ENCODE measurements around the gene PPARG. TPM values are rescaled to one million over a fixed set of nuclear protein-coding genes. Genes with fewer than 3 reads are reported as not detected.
"Not testable (repeated sequence)": the region's sequence is repeated elsewhere in the genome, so short reads cannot be mapped to it uniquely, and the experiment has no call there.

Gene PPARG
- total and polyA plus RNA-seq, 4 donors: 5.2 to 15.7 (median 7.0) TPM

DNA sequence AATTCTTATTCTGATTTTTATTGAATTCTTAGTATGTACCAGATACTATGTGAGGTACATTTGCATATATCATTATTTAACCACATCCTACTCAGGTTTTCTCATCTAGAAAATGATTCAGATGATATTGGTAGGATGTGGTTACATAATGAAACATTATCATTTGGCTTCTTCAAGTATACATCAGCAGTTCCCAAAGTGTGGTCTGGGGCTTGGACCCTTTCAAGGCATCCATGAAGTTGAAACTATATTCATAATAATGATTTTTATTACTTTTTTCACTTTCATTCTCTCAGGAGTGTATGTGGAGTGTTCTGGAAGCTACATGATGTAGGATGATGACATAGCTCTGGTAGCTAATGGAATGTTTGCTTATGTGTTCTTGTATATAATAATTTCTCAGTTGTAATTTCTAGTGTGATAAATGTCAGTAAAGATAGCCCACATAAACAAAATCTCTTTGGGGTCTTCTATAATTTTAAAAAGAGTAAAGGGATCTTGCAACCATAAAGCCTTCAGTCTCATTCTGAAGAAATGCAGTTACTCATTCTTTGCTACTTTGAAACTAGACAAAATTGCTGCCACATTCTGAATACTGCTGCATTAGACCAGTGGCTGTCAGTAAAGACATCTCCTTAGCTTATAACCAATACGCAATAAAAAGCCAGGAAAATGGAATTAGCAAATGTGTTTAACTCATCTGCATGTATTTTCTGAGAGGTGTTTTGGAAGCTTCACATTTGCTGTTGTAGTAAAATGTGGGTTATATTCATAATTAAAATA lies 95.8 kb downstream of the PPARG start (continued):
- TF ChIP-seq, protein P1, sequence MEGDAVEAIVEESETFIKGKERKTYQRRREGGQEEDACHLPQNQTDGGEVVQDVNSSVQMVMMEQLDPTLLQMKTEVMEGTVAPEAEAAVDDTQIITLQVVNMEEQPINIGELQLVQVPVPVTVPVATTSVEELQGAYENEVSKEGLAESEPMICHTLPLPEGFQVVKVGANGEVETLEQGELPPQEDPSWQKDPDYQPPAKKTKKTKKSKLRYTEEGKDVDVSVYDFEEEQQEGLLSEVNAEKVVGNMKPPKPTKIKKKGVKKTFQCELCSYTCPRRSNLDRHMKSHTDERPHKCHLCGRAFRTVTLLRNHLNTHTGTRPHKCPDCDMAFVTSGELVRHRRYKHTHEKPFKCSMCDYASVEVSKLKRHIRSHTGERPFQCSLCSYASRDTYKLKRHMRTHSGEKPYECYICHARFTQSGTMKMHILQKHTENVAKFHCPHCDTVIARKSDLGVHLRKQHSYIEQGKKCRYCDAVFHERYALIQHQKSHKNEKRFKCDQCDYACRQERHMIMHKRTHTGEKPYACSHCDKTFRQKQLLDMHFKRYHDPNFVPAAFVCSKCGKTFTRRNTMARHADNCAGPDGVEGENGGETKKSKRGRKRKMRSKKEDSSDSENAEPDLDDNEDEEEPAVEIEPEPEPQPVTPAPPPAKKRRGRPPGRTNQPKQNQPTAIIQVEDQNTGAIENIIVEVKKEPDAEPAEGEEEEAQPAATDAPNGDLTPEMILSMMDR (IDR thresholded peaks at IDR 0.05; ENCODE audit: low read depth, low read length, missing input control): no peak
- TF ChIP-seq RAD21 (IDR thresholded peaks at IDR 0.05) (no peak), HNF4G (IDR thresholded peaks at IDR 0.05) (no peak), FOXA1 (IDR thresholded peaks at IDR 0.05) (no peak)

GRCh38 chr3:12386514-12387291 lies 97.8 kb downstream of the PPARG start:
- not testable (repeated sequence) for H3K9me3 ChIP-seq (ENCODE audit: control insufficient read depth in 4 of 4, low read length in 3 of 4); H3K36me3 ChIP-seq (ENCODE audit: control insufficient read depth in 4 of 4, insufficient read depth in 3 of 4, low read depth in 1 of 4, low read length in 3 of 4); H3K9ac ChIP-seq (ENCODE audit: low read depth in 1 of 2, low read length in 2 of 2); DNase-seq (ENCODE audit: low spot score); H3K27me3 ChIP-seq (ENCODE audit: control insufficient read depth in 4 of 4, insufficient read depth in 4 of 4, low read length in 3 of 4); H3K4me1 ChIP-seq (ENCODE audit: control insufficient read depth in 4 of 4, insufficient read depth in 4 of 4, low read length in 3 of 4); H3K27ac ChIP-seq (ENCODE audit: low read depth in 1 of 2, low read length in 2 of 2); H3K4me3 ChIP-seq (ENCODE audit: low read depth in 1 of 3, low read length in 3 of 3)
- WGBS: 89% methylated on average over 4 of the region's 4 CpGs

GRCh38 chr3:12388185-12388584 lies 99.3 kb downstream of the PPARG start:
- Histone ChIP-seq H3K27ac (ENCODE audit: low read depth in 1 of 2, low read length in 2 of 2) (no peak overlapping the region), H3K9me3 (ENCODE audit: control insufficient read depth in 4 of 4, low read length in 3 of 4) (no peaks in the 10 kb centered on the region), H3K4me3 (ENCODE audit: low read depth in 1 of 3, low read length in 3 of 3) (no peak overlapping the region), H3K36me3 (ENCODE audit: control insufficient read depth in 4 of 4, insufficient read depth in 3 of 4, low read depth in 1 of 4, low read length in 3 of 4) (no peaks in the 10 kb centered on the region), H3K27me3 (ENCODE audit: control insufficient read depth in 4 of 4, insufficient read depth in 4 of 4, low read length in 3 of 4) (no peaks in the 10 kb centered on the region), H3K9ac (ENCODE audit: low read depth in 1 of 2, low read length in 2 of 2) (no peak overlapping the region), H3K4me1 (ENCODE audit: control insufficient read depth in 4 of 4, insufficient read depth in 4 of 4, low read length in 3 of 4) (peaks cover 0 to 6% (median under 1%) of the 10 kb centered on the region in 4 donors)
- DNase-seq (ENCODE audit: low spot score): no peak
- TF ChIP-seq EGR1 (IDR thresholded peaks at IDR 0.05; ENCODE audit: low read depth in 2 of 2) (no peak), RXRA (IDR thresholded peaks at IDR 0.05) (no peak), ATF3 (IDR thresholded peaks at IDR 0.05) (no peak), SP1 (IDR thresholded peaks at IDR 0.05) (no peak), GABPA (IDR thresholded peaks at IDR 0.05 in 1 of 2, conservative IDR thresholded peaks at IDR 0.05 in 1 of 2) (no peak), HNF4G (IDR thresholded peaks at IDR 0.05) (no peak), RAD21 (IDR thresholded peaks at IDR 0.05) (no peak), FOXA1 (IDR thresholded peaks at IDR 0.05) (no peak)
- TF ChIP-seq, protein P1 (IDR thresholded peaks at IDR 0.05; ENCODE audit: low read depth, low read length, missing input control): no peak
- 90% methylated on average over 1 of the region's 1 CpG for WGBS
